Endothelial cell (in vitro differentiated cells): ENCODE measurements around the gene ITIH5. TPM values are rescaled to one million over a fixed set of nuclear protein-coding genes. Genes with fewer than 3 reads are reported as not detected.

Experiments
- DNase-seq: peaks from one replicate; pipeline ENCODE4 v3.0.0; 2021; ENCODE audit warnings: low spot score
- H3K27ac Mint-ChIP-seq: one replicate; pipeline ENCODE4 v1.8.0; 2021; ENCODE audit warnings: mixed read lengths, inconsistent platforms; ENCODE audit not compliant: unreplicated experiment
- H3K27me3 Mint-ChIP-seq: one replicate; pipeline ENCODE4 v1.8.0; 2021; ENCODE audit warnings: mild to moderate bottlenecking, moderate library complexity, mixed read lengths, inconsistent platforms; ENCODE audit not compliant: unreplicated experiment
- H3K36me3 Mint-ChIP-seq: one replicate; pipeline ENCODE4 v1.8.0; 2021; ENCODE audit warnings: mild to moderate bottlenecking, low read depth, mixed read lengths, inconsistent platforms; ENCODE audit not compliant: unreplicated experiment
- H3K4me1 Mint-ChIP-seq: one replicate; pipeline ENCODE4 v1.8.0; 2021; ENCODE audit warnings: mild to moderate bottlenecking, mixed read lengths, inconsistent platforms; ENCODE audit not compliant: unreplicated experiment
- H3K4me3 Mint-ChIP-seq: one replicate; pipeline ENCODE4 v1.8.0; 2021; ENCODE audit warnings: mild to moderate bottlenecking, mixed read lengths, inconsistent platforms; ENCODE audit not compliant: unreplicated experiment
- H3K9me3 Mint-ChIP-seq: one replicate; pipeline ENCODE4 v1.8.0; 2021; ENCODE audit warnings: mixed read lengths, inconsistent platforms; ENCODE audit not compliant: unreplicated experiment
- CTCF ChIP-seq: fragments of 200-600 bp; sonication (generic); IDR thresholded peaks from one replicate; pipeline ENCODE4 v1.5.0; 2021; ENCODE audit warnings: antibody characterized with exemption; ENCODE audit not compliant: unreplicated experiment
- total RNA-seq: library from RNA; stranded (reverse); fragmentation: NEBNext Ultra II Directional; extraction: Animal tissue kit (Norgen Biotek cat#: 25700); gene quantifications from one replicate; pipeline ENCODE4 v1.2.1, GENCODE V29; 2021; ENCODE audit not compliant: unreplicated experiment

The ITIH5 gene
- total RNA-seq, 1 donor from 2014 or later: 0.36 TPM

GRCh38 chr10:7672341-7673134 is 5.8 kb upstream of the ITIH5 start:
- peaks cover 7% of the 10 kb centered on the region for H3K27me3 Mint-ChIP-seq
- no peak for TF ChIP-seq CTCF
- H3K36me3 Mint-ChIP-seq: no peaks in the 10 kb centered on the region
- no peak for DNase-seq
- H3K27ac Mint-ChIP-seq: no peak overlapping the region
- H3K4me3 Mint-ChIP-seq: no peak overlapping the region
- H3K4me1 Mint-ChIP-seq: peaks cover 5% of the 10 kb centered on the region
- H3K9me3 Mint-ChIP-seq: no peaks in the 10 kb centered on the region

- no peak for DNase-seq
- Mint-ChIP-seq H3K27me3 (peaks cover 16% of the 10 kb centered on the region), H3K9me3 (no peaks in the 10 kb centered on the region), H3K36me3 (no peaks in the 10 kb centered on the region), H3K27ac (no peak overlapping the region), H3K4me1 (peaks cover 12% of the 10 kb centered on the region), H3K4me3 (no peak overlapping the region)
- TF ChIP-seq CTCF: no peak
These were observed 3.4 kb upstream of the ITIH5 start for GRCh38 chr10:7670157-7670556.

- H3K27me3 Mint-ChIP-seq: peaks cover 14% of the 10 kb centered on the region
- H3K27ac Mint-ChIP-seq: no peak overlapping the region
- no peak for TF ChIP-seq CTCF
- H3K4me1 Mint-ChIP-seq: peaks cover 7% of the 10 kb centered on the region
- no peaks in the 10 kb centered on the region for H3K36me3 Mint-ChIP-seq
- peak; percentile 8 for DNase-seq
- H3K4me3 Mint-ChIP-seq: peak overlapping the region; percentile 63
- H3K9me3 Mint-ChIP-seq: no peaks in the 10 kb centered on the region
These were observed 736 bp upstream of the ITIH5 start for GRCh38 chr10:7667262-7668141.

- Mint-ChIP-seq H3K4me1 (peaks cover 7% of the 10 kb centered on the region), H3K27me3 (peaks cover 14% of the 10 kb centered on the region), H3K4me3 (peak overlapping the region; percentile 88), H3K36me3 (no peaks in the 10 kb centered on the region), H3K27ac (no peak overlapping the region), H3K9me3 (no peaks in the 10 kb centered on the region)
- DNase-seq: no peak
- no peak for TF ChIP-seq CTCF
These were observed 999 bp downstream of the ITIH5 start for GRCh38 chr10:7665767-7666166.

GRCh38 chr10:7664707-7665106 is 2.1 kb downstream of the ITIH5 start:
- H3K9me3 Mint-ChIP-seq: no peaks in the 10 kb centered on the region
- DNase-seq: no peak
- no peak for TF ChIP-seq CTCF
- no peak overlapping the region for H3K4me3 Mint-ChIP-seq
- H3K27ac Mint-ChIP-seq: no peak overlapping the region
- no peaks in the 10 kb centered on the region for H3K36me3 Mint-ChIP-seq
- H3K27me3 Mint-ChIP-seq: peaks cover 13% of the 10 kb centered on the region
- peaks cover 7% of the 10 kb centered on the region for H3K4me1 Mint-ChIP-seq
